HG03064 (cell line): ENCODE measurements around the gene CHST4.
"Not testable (repeated sequence)": the region's sequence is repeated elsewhere in the genome, so short reads cannot be mapped to it uniquely, and the experiment has no call there.

Experiments used
- ATAC-seq: cut with Tn5 transposase; IDR thresholded peaks from one replicate; pipeline ENCODE4 v1.9.1; 2021; ENCODE audit warnings: low read depth; ENCODE audit not compliant: unreplicated experiment

Gene CHST4

DNA sequence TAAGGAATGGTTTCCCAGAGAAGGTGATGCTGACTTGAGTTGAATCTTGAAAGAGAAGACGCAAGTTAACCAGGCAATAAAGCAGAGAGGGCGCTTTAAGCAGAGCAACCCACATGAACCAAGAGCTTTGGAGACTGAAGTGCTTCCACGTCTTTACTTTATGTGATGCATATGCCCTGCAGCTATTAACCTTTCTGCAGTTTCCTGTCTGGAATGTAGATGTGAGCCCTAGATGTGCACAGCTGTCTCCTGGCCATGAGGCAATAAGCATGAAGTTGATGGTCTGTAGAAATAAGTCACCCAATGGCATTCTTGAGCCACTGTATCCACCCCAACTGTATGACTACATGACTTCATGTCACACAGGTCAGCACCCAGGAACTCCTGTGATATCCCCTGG is 5.7 kb upstream of the CHST4 start:
- ATAC-seq: no peak

DNA sequence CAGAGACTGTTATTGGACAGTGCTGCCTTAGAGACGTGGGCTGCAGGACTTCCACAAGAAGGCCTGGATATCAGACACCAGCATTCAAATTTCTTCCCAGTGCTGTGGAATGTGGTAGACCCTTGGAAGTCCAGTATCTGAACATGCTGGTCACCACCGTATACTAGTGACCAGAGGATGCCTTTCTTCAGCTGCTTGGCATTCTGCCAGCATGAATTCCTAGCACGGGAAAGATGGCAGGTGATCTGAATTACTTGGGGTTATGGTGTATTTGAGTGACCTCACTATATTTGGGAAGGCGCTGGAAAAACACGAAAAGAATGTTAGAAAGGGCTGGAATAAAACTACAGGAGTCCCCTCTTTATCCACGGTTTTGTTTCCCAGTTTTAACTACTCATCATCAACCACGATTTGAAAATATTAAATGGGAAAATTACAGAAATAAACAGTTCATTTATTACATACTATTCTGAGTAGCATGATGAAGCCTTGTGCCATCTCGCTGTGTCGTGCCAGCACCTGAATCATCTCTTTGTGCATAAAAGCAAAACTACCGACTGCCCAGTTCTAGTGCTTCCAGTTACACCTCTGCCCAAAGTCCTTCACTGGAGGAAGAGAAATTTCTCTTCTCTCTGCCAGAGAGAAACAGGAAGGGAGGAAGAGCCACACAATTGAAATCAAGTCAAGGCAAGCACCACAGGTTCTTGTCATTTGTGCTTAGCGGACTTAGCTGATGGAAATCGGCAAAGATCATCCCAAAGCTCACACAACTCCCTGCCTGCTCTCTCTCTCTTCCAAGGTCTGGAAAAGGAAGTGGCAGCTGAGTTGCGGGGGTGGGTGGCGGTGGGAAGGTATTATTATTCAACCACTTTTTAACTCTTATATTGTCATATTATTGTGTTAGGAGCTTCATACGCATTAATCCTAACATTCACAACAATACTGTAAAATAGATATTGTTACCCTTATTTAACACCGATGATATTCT is 1.4 kb upstream of the CHST4 start:
- no peak for ATAC-seq

DNA sequence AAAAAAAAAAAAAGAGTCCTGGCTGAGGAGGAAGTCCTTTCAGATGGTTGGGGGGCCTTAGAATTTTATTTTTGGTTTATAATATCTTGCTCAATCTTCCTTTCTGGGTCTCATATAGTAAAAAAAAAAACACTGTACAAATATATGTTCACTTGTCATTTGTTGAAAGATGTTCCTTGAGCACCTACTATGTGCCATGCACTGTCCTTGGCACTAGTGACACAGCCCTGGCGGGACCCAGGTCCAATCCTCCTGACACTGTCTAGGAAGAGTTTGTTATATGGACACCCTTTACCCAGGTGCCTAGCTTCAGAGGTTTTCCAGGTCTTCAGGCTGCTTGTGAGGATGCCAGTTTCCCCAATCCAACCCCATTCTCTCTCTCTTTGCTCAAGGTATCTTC is 2.0 kb downstream of the CHST4 start:
- ATAC-seq: no peak

DNA sequence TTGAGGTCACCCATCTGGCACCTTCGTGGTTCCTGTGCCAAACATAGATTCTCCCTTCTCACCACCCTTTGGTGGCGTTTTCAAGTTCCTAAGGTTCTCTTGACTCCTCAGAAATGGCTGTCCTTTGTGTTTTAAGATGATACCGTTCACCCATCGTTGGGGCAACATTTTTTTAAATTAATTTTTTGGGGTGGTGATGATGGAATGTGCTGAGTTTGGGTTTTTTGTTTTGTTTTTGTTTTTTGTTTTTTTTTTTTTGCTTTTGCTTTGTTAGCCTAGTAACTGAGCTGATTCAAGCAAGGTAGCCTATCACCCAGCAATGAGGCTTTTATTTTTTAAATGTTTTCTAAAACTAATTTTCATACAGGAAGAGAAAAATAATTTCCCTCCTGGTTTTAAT is 2.6 kb downstream of the CHST4 start:
- no peak for ATAC-seq

DNA sequence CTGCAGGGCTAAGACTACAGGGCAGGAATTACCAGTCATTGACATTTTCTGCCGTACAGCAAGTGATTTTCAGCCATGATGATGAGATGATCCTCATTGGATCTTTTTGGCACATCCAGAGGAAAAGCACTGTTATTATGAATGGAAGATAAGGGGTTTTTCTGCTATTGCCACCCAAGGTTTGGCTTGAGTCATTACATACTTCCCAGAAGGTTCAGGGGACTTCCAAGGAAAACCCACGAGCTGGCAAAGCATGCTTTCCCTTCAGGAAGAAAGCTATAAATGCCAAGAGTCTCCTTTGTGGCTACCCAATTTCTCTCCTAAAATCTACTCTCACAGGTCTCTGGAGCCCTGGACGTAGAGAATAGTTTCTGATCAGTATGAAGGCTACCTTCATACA is 6.1 kb downstream of the CHST4 start:
- ATAC-seq: no peak

DNA sequence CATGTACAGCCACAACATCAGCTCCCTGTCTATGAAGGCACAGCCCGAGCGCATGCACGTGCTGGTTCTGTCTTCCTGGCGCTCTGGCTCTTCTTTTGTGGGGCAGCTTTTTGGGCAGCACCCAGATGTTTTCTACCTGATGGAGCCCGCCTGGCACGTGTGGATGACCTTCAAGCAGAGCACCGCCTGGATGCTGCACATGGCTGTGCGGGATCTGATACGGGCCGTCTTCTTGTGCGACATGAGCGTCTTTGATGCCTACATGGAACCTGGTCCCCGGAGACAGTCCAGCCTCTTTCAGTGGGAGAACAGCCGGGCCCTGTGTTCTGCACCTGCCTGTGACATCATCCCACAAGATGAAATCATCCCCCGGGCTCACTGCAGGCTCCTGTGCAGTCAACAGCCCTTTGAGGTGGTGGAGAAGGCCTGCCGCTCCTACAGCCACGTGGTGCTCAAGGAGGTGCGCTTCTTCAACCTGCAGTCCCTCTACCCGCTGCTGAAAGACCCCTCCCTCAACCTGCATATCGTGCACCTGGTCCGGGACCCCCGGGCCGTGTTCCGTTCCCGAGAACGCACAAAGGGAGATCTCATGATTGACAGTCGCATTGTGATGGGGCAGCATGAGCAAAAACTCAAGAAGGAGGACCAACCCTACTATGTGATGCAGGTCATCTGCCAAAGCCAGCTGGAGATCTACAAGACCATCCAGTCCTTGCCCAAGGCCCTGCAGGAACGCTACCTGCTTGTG is 10.7 kb downstream of the CHST4 start:
- no peak for ATAC-seq

DNA sequence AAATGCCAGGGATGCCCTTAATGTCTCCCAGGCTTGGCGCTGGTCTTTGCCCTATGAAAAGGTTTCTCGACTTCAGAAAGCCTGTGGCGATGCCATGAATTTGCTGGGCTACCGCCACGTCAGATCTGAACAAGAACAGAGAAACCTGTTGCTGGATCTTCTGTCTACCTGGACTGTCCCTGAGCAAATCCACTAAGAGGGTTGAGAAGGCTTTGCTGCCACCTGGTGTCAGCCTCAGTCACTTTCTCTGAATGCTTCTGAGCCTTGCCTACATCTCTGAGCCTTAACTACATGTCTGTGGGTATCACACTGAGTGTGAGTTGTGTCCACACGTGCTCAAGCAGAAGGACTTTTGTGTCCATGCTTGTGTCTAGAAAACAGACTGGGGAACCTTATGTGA is 11.4 kb downstream of the CHST4 start:
- ATAC-seq: no peak

DNA sequence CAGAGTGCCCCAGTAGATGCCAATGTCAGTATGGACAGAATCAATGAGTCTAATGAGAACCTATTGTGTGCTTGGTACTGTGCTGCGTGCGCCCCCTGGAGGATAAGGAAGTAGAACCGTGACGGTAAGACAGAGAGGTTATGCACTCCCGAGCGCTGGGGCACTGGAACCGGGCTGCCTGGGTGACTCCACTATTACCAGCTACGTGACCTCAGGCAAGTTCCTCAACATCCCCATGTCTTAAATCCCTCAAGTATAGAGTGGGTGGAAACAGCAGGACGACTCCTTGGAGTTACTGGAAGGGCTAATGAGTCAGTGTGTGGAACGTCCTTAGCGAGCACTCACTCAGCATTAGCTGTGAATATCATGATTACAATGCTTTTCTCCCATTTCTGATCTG is 16.2 kb downstream of the CHST4 start:
- ATAC-seq: no peak

DNA sequence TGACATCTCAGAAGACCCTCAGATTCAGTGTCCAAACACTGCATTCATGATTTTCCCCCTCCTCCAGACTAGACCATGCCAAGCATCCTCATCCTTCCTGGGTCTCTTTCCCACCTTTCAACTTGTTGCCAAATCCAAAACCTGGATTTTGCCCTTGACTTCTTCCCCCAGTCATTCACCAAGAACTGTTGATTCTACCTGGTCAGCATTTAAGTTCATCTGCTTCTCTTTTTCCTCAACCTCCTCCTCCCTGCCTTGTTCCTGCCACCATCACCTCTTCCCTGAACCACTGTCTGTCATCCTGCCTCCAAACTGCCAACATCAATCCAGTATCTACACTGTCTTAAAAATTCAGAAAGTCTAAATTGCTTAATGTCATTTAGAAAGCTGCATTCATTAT is 20.9 kb downstream of the CHST4 start:
- no peak for ATAC-seq

DNA sequence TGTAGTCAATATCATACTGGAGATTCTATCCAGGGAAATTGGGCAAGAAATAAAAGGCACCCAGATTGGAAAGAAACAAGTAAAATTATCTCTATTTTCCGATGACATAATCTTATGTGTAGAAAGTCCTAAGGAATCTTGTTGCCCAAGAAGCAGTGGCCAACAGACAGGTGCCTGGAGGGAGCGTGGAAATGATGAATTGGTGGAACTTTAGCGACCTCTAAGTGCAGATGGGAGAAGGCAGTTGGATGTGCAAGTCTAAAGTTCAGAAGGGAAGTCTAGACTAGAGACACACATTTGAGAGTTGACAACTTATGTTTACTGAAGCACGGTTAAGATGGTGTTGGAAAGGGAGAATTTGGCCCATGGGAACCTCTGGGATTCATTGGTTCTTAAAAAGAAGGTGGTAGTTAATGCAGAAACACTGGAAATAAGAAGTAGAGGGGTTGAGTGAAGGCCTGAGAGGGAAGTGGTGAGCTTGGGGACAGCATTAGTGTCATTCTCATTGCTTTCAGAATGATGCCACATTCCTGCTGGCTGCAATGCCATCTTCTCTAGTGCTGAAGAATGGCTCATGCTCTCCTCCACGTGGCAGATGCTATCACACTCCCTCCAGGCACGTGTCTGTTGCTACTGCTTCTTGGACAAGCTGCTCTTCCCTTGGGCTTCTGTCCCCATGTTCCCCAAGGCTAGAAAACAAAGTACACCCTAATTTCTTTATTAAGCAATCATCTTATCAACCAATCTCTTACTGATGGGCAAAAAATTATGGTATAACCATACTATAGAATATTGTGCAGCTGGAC is 26.7 kb downstream of the CHST4 start:
- ATAC-seq: no peak

DNA sequence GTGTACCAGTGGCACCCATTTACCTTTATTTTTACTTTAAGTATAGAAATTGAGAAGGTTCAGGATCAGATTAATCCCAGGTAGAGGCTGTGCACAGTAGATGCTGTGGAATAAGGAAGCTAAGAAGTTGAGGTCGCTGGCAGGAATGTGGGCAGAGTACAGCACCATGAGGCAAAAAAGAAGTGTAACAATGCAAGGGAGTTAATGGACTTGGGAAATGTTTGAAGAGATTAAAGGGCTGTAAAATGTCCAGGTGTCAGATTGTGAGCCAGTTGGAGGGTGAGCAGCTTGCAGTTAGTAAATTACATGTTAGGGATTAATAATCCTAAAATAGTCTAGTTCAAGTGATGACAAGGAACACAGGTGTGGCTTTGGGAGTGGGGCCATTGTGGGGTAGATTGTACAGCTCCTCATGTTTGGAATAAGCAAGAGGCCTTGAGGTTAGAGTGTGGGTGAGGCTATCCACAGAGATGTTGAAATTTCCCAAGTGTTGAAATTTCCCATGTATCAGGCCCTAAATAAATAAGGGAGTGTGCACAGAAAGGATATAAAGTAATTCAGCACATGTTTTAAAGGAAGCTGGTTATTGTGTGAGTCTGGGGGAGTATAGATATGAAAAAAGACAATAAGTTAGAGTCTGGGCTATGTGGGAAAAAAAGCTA is 29.1 kb downstream of the CHST4 start:
- no peak for ATAC-seq

DNA sequence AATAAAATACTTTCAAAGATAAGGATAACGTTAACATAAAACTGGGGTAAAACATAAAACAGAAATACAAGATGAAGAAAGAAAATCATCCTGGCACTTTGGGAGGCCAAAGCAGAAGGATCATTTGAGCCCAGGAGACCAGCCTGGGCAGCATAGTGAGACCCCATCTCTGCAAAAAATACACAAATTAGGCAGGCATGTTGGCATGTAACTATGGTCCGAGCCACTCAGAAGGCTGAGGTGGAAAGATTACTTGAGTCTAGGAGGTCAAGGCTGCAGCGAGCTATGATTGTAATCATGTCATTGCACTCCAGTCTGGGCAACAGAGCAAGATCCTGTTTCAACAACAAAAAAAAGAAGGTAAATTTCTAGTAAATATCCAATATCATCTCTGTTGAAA is 31.1 kb downstream of the CHST4 start:
- ATAC-seq: no peak

DNA sequence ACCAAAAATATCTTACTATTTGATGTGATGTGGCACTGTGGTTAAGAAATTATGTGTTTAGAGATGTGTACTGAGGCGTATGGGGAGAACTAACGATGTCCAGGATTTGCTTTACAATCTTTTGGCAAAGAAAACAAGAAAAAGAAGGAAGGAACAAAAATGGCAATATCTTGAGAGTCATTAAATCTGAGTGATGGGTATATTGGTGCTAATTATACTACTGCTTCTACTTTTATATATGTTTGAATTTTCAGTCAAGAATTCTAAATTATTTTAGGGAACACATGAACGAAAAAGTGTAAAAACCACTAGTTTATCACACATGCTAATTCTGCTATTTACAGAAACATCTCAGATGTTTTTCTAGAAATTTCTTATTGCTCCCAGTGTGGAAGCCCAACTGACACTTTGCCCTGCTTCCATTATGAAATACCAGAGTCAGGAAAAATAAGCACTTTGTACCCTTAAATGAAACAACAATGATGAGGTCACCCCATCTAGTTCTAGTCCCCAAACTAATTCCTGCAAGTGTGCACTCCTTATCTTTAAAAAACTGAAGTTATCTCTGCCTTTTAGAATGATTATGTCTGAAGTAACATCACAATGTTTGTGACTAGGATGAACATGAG is 31.8 kb downstream of the CHST4 start:
- ATAC-seq: no peak

DNA sequence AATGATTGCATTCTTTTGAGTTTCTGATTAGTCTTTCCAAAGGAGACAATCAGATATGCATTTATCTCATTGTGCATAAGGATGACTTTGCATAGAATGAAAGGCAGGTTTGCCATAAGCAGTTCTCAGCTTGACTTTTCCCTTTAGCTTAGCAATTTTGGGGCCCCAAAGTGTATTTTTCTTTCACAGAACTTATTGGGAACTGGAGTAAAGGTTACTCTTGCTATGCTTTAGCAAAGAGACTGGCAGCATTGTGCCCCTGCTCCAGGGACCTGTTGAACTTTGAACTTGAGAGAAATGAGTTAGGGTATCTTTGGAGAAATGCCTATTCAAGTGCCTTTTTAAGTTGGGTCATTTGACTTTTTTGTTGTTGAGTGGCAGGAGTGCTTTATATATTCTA is 33.6 kb downstream of the CHST4 start:
- ATAC-seq: no peak

DNA sequence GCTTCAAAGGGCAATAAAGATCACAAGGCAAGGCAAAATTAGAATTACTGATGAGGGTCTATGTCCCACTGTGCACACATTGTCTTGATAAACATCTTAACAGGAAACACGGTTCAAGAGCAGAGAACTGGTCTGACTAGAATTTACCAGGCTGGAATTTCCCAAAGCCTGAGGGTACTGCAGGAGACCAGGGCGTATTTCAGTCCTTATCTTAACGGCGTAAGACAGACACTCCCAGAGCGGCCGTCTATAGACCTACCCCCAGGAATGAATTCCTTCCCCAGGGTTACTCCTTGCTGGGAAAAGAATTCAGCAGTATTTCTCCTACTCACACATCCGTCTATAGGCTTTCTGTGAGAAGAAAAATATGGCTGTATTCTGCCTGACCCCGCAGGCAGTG is 35.7 kb downstream of the CHST4 start:
- ATAC-seq: not testable (repeated sequence)

DNA sequence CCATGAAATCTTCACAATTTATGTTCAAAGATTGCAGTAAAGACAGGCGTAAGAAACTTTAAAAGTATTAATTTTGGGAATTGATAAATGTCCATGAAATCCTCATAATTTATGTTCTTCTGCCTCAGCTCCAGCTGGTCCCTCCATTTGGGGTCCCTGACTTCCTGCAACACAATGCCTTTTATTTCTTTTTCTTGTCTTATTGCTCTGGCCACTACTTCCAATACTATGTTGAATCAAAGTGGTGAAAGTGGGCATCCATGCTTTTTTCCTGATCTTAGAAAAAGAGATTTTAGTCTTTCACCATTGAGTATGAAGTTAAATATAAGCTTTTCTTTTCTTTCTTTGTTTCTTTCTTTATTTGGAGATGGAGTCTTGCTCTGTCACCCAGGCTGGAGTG is 36.3 kb downstream of the CHST4 start:
- no peak for ATAC-seq

DNA sequence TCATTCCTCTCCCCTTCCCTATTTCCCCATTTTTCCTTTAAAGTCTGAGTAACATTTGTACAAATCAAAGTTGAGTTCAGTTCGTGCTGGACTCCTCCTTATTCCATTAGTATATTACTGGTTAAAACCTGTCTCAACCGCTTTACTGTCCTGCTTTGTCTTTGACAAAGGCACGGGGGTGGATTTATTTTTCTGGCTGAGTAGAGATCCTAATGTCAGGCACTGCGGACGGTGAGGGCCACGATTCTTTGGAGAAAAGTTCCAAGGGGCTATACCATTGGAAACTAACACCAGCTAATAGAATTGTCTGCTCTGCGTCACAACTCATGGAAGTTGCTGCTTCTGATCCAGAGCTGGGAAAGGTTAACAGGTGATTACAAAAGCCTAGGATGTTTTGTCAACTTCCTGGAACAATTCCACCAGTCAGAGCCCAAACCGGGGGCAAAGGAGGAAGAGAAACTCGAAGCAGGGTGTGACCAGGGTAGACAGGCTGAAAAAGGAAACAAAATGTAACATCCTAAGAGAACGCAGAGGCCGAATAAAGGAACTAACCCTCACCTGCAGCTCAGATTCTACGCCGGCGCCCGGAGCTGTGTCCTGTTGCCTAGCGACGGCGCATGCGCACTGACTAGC is 38.2 kb downstream of the CHST4 start:
- ATAC-seq: peak; percentile 93

DNA sequence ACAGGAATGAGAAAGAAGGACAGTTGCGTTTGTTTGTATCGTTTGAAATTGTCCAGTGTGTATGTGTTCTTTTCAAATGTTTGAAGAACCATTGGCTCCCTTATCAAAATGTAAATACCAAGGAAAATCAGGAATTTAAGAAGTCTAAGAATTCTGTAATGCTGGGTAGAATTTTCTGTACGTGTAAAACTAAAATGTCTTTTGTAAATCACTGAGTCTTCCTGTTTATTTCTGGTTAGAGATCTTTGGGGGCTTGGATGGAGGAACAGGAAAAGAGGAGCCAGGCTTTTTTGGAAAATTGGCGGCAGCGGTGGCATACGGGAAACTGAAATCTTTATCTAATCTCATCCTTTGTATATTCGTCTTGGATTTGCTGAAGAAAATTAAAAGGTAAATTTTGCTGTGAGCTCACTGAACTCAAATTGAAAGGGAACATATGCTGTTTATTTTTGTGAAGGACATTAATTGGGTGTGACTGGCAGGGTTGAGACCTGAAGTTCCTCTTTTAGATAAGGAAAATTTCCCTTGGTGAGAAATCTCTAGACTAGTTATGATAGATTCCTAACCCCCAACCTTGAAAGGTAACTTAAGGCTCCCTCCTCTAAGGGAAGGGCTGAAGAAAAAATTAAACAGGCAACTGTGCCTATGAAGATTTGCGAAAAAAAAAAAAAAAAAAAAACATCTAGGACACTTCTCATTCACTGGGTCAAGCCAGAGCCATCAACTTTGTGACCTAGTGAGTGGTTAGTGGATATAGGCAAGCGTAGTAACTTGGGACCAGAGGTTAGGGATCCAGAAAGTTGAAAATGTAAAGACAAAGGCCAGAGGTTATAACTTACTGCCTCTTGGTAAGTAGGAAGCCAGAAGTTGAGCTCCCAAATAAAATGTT is 39.8 kb downstream of the CHST4 start:
- no peak for ATAC-seq

DNA sequence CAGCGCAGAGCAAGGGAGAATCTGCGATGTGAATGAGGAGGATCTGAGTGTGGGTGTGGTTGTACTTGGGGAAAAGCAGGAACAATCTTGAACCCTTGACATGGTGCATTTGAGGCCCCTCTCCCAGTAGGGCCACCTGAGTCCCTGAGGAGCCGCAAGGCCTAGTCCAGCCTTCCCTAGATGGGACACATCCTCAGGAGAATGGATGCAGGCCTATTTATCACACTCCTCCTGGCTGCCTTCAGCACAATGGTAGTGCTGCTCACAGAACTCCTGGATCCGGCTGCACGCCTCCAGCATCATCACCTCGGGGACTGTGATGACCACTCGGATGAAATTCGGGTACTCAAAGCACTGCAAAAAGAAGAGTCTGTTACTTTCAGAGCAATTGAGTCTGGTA is 41.7 kb downstream of the CHST4 start:
- no peak for ATAC-seq
